GM19467 (cell line): ENCODE data around the gene TMX4.

Experiments
- ATAC-seq: cut with Tn5 transposase; IDR thresholded peaks from one replicate; pipeline ENCODE4 v1.9.1; 2021; ENCODE audit warnings: mild to moderate bottlenecking, moderate library complexity; ENCODE audit not compliant: unreplicated experiment

Gene TMX4

GRCh38 chr20:8019998-8020247 is 362 bp upstream of the TMX4 start:
- no peak for ATAC-seq

- peak; percentile 65 for ATAC-seq
These were observed 659 bp downstream of the TMX4 start for GRCh38 chr20:8018958-8019245.

GRCh38 chr20:8012724-8013123 is 6.8 kb downstream of the TMX4 start:
- ATAC-seq = no peak

GRCh38 chr20:8008733-8009132 is 10.8 kb downstream of the TMX4 start:
- no peak for ATAC-seq

- ATAC-seq = no peak
These were observed 12.1 kb downstream of the TMX4 start for GRCh38 chr20:8007490-8007889.

- ATAC-seq = no peak
These were observed 13.8 kb downstream of the TMX4 start for GRCh38 chr20:8005575-8006366.

GRCh38 chr20:8005033-8005432 is 14.5 kb downstream of the TMX4 start:
- ATAC-seq = no peak

GRCh38 chr20:8002056-8002455 is 17.5 kb downstream of the TMX4 start:
- ATAC-seq = no peak

GRCh38 chr20:8000796-8001195 is 18.8 kb downstream of the TMX4 start:
- ATAC-seq = no peak

GRCh38 chr20:7996898-7997297 is 22.7 kb downstream of the TMX4 start:
- ATAC-seq = no peak

GRCh38 chr20:7994809-7995208 is 24.8 kb downstream of the TMX4 start:
- ATAC-seq = no peak

- no peak for ATAC-seq
These were observed 25.9 kb downstream of the TMX4 start for GRCh38 chr20:7993703-7994102.

GRCh38 chr20:7993238-7993637 is 26.3 kb downstream of the TMX4 start:
- ATAC-seq = no peak

- ATAC-seq = no peak
These were observed 29.2 kb downstream of the TMX4 start for GRCh38 chr20:7990385-7990784.

- no peak for ATAC-seq
These were observed 30.2 kb downstream of the TMX4 start for GRCh38 chr20:7989379-7989778.

- no peak for ATAC-seq
These were observed 33.6 kb downstream of the TMX4 start for GRCh38 chr20:7985916-7986315.

GRCh38 chr20:7984192-7984591 is 35.4 kb downstream of the TMX4 start:
- no peak for ATAC-seq

GRCh38 chr20:7981374-7981773 is 38.2 kb downstream of the TMX4 start:
- no peak for ATAC-seq

GRCh38 chr20:7980332-7981046 is 39.1 kb downstream of the TMX4 start:
- ATAC-seq = peak; percentile 58

- ATAC-seq = no peak
These were observed 41.9 kb downstream of the TMX4 start for GRCh38 chr20:7977709-7978108.

GRCh38 chr20:7975851-7976414 is 43.6 kb downstream of the TMX4 start:
- ATAC-seq = no peak

- ATAC-seq = no peak
These were observed 44.7 kb downstream of the TMX4 start for GRCh38 chr20:7974785-7975435.
